Activated naive CD8-positive, alpha-beta T cell treated with anti-CD3 and anti-CD28 coated beads for 36 hours (primary cell): ENCODE measurements around the gene MTA2. TPM values are rescaled to one million over a fixed set of nuclear protein-coding genes. Genes with fewer than 3 reads are reported as not detected.
A peak's percentile ranks its signal among the peaks of the same experiment; 100 is the strongest.
"Not testable (repeated sequence)": the region's sequence is repeated elsewhere in the genome, so short reads cannot be mapped to it uniquely, and the experiment has no call there.

Source experiments
- DNase-seq: peaks from one replicate; pipeline ENCODE4 v3.0.0; 2021
- H3K27ac Mint-ChIP-seq: one replicate; pipeline ENCODE4 v1.8.0; 2022; ENCODE audit warnings: mild to moderate bottlenecking, moderate library complexity, mixed read lengths
- H3K27me3 Mint-ChIP-seq: one replicate; pipeline ENCODE4 v1.8.0; 2022; ENCODE audit warnings: mild to moderate bottlenecking, mixed read lengths
- H3K36me3 Mint-ChIP-seq: one replicate; pipeline ENCODE4 v1.8.0; 2021; ENCODE audit warnings: mild to moderate bottlenecking, mixed read lengths
- H3K4me1 Mint-ChIP-seq: one replicate; pipeline ENCODE4 v1.8.0; 2021; ENCODE audit warnings: mixed read lengths
- H3K4me3 Mint-ChIP-seq: one replicate; pipeline ENCODE4 v1.8.0; 2022; ENCODE audit warnings: mild to moderate bottlenecking, moderate library complexity, mixed read lengths
- H3K9me3 Mint-ChIP-seq: one replicate; pipeline ENCODE4 v1.8.0; 2022; ENCODE audit warnings: mixed read lengths
- total RNA-seq, 2 experiments: library from RNA; stranded (reverse); gene quantifications; one replicate each; pipeline ENCODE4 v1.2.3, GENCODE V29; 2021

Gene MTA2
- total RNA-seq, 2 experiments from 2014 or later = 196 to 200 TPM

- H3K36me3 Mint-ChIP-seq = peaks cover 61% of the 10 kb centered on the region
- DNase-seq = no peak
- H3K27ac Mint-ChIP-seq = peak overlapping the region; percentile 99
- no peaks in the 10 kb centered on the region for H3K27me3 Mint-ChIP-seq
- no peaks in the 10 kb centered on the region for H3K9me3 Mint-ChIP-seq
- peaks cover 44% of the 10 kb centered on the region for H3K4me1 Mint-ChIP-seq
- peak overlapping the region; percentile 89 for H3K4me3 Mint-ChIP-seq
Observed at GRCh38 chr11:62572431-62572830, 29.2 kb downstream of the MTA2 start.

DNA sequence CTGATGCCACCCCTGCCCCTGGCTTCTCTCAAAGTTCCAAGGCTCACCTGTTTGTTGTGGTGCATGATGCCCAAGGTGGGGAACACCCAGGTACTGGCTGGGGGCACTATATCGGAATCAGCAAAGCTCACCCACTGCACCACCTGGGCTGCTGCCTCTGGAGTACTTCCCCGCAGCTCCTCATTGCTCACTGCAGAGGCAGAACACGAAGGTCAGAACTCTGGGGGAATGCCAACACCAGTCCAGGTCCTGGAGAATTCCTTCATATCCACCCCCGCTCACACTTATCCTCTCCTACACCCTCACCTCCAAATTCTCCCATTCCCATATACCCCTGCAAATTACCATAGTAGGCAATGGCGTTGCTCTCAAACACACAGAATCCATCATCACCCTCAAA is 30.2 kb downstream of the MTA2 start:
- not testable (repeated sequence) for DNase-seq, H3K27me3 Mint-ChIP-seq, H3K9me3 Mint-ChIP-seq
- H3K36me3 Mint-ChIP-seq = peaks cover 69% of the 10 kb centered on the region
- H3K27ac Mint-ChIP-seq = peak overlapping the region; percentile 99
- peaks cover 51% of the 10 kb centered on the region for H3K4me1 Mint-ChIP-seq
- H3K4me3 Mint-ChIP-seq = peak overlapping the region; percentile 89

DNA sequence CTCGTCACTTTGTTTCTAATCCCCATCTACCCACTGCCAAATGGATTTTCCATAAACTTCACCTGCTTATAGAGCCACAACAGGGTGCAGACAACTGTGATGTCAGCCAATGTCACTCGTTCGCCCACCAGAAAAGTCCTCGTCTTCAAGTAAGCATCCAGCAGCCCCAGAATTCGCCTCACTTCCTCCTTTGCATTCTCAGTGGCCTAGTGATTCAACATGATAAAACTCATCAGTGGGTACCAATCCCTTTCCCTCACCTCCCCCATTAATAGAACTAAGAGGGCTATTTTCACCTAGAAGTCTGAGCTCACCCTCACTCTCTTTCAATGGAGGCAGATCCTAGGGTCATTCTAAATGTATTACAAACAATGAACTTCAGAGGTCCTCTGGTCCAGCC is 30.8 kb downstream of the MTA2 start:
- H3K27ac Mint-ChIP-seq = peak overlapping the region; percentile 99
- peaks cover 55% of the 10 kb centered on the region for H3K4me1 Mint-ChIP-seq
- H3K4me3 Mint-ChIP-seq = peak overlapping the region; percentile 89
- peaks cover 73% of the 10 kb centered on the region for H3K36me3 Mint-ChIP-seq
- not testable (repeated sequence) for DNase-seq, H3K27me3 Mint-ChIP-seq, H3K9me3 Mint-ChIP-seq

- Mint-ChIP-seq H3K4me1 (peaks cover 53% of the 10 kb centered on the region), H3K27me3 (no peaks in the 10 kb centered on the region), H3K4me3 (no peak overlapping the region), H3K9me3 (no peaks in the 10 kb centered on the region), H3K36me3 (peaks cover 75% of the 10 kb centered on the region), H3K27ac (peak overlapping the region; percentile 43)
- no peak for DNase-seq
Observed at GRCh38 chr11:62569611-62570010, 32.1 kb downstream of the MTA2 start.

- Mint-ChIP-seq H3K27ac (peak overlapping the region; percentile 83), H3K4me1 (peaks cover 48% of the 10 kb centered on the region), H3K9me3 (no peaks in the 10 kb centered on the region), H3K4me3 (peak overlapping the region; percentile 18), H3K36me3 (peaks cover 54% of the 10 kb centered on the region), H3K27me3 (no peaks in the 10 kb centered on the region)
- DNase-seq = no peak
Observed at GRCh38 chr11:62567018-62567633, 34.5 kb downstream of the MTA2 start.

DNA sequence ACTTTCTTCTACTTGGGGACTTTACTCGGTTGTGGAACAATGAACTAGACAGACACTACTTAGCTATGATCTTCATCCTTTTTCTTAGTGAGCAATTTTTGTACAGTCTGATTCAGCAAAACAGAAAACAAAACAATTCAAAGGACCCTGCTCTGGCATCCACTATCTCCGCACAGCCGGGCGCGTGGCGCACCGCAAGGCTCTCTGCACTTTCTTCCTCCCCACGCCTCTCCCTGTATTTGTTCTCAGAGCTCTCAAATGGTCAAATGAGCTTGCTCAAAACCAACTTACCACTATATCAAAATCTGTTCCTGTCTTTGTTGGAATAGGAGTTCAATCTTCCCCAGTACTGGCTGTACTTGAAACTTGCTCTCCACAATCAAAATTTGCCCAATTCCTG is 35.4 kb downstream of the MTA2 start:
- Mint-ChIP-seq H3K9me3 (no peaks in the 10 kb centered on the region), H3K27ac (peak overlapping the region; percentile 10), H3K36me3 (peaks cover 51% of the 10 kb centered on the region), H3K4me3 (no peak overlapping the region), H3K27me3 (no peaks in the 10 kb centered on the region), H3K4me1 (peaks cover 45% of the 10 kb centered on the region)
- DNase-seq = no peak

DNA sequence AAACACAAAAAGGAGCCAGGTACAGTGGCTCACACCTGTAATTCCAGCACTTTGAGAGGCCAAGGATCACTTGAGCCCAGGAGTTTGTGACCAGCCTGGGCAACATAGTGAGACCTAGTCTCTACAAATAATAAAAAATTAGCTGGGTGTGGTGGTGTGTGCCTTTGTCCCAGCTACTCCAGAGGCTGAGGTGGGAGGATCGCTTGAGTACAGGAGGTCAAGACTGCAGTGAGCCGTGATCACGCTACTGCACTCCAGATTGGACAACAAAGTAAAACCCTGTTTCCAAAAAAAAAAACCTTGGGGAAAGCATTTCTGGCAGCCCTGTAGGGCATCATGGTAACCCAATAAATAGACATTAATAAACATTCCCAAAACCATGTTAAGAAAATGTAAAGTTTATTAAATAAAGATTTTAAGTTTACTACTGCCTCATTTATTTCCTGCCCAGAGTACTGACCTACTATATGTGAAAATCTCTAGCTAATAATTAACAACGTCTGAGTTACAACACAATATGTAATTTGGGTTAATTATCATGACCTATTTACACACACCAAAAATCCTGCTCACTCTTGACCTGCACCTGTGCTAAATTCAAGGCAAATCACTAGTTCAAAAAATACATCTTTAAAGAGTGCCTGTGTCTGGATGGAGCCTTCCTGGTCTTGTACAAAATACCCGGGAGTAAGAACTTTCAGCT is 36.4 kb downstream of the MTA2 start:
- Mint-ChIP-seq H3K36me3 (peaks cover 45% of the 10 kb centered on the region), H3K27me3 (no peaks in the 10 kb centered on the region), H3K4me1 (peaks cover 46% of the 10 kb centered on the region), H3K9me3 (no peaks in the 10 kb centered on the region), H3K27ac (peak overlapping the region; percentile 64), H3K4me3 (no peak overlapping the region)
- no peak for DNase-seq

DNA sequence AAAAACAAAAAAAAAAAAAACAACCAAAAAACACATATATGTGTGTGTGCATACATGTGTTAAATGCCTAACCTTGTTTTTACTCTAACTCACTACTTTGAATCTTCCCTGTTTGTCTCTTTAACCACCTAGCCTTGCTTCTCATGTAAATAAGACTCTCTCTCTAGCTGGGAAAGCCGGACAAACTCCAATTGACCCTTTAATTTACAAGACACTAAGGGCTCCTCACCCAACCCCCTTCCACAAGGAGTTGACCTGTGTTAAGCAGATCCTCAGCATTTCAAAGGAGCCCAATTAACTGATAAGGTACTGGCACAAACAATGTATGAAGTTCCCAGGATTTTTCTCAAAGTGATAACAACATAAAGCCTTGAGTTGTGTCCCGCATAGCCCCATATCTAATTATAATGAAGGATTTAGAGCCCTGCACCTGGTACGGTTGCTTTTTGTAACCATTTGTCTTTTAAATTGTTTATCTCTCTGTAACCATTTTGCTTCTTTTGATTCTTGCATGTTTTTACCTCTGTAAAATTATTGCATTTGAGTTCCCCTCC is 39.9 kb downstream of the MTA2 start:
- not testable (repeated sequence) for DNase-seq, H3K4me3 Mint-ChIP-seq, H3K27me3 Mint-ChIP-seq, H3K9me3 Mint-ChIP-seq
- Mint-ChIP-seq H3K36me3 (peaks cover 48% of the 10 kb centered on the region), H3K27ac (peak overlapping the region; percentile 50), H3K4me1 (peaks cover 53% of the 10 kb centered on the region)

- peak; percentile 77 for DNase-seq
- Mint-ChIP-seq H3K4me3 (no peak overlapping the region), H3K9me3 (no peaks in the 10 kb centered on the region), H3K4me1 (peaks cover 56% of the 10 kb centered on the region), H3K27me3 (no peaks in the 10 kb centered on the region), H3K36me3 (peaks cover 43% of the 10 kb centered on the region), H3K27ac (peak overlapping the region; percentile 66)
Observed at GRCh38 chr11:62560566-62561103, 41.0 kb downstream of the MTA2 start.

DNA sequence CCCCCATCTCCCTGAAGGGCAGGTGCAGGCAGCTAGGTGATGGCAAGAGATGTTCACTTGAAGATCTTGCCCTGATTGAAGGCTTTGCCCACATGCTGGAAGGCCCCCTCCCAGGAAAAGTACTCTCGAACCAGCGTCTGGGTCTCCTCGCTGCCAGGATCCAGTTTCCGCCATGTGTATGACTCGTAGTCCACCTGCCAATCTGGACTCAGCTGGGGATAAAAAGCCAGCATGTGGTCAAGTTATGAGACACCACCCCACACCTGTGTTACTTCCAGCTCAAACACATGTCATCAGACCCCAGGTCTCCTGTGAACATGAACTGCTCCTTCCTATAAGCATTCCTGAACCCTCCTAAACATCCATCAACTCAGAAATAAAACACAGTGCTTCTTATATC is 42.0 kb downstream of the MTA2 start:
- H3K4me3 Mint-ChIP-seq = peak overlapping the region; percentile 34
- not testable (repeated sequence) for DNase-seq

DNA sequence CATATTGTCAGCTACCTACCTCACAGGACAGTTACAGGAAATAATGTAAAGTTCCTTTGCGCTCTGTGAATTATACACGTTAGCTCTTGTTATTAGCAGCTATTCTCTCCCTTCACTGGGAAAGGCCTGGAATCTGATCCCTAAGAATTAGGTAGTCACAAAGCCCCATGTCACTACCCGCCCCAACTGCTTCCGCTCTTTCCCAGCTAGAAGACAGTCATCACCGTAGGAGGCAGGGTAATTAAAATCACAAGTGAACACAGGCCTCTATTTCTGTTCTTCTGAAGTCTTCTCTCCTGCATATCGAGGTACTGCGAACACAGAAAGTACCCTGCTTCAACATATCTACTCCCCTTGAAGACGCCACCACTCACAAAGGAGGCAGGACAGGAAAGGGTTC is 42.5 kb downstream of the MTA2 start:
- Mint-ChIP-seq H3K27ac (peak overlapping the region; percentile 89), H3K4me1 (peaks cover 68% of the 10 kb centered on the region), H3K9me3 (peaks cover 2% of the 10 kb centered on the region), H3K27me3 (no peaks in the 10 kb centered on the region), H3K36me3 (peaks cover 51% of the 10 kb centered on the region), H3K4me3 (no peak overlapping the region)
- no peak for DNase-seq

More for the DNA sequence above, 42.0 kb downstream of the MTA2 start:
- H3K27me3 Mint-ChIP-seq, H3K9me3 Mint-ChIP-seq: not testable (repeated sequence)
- Mint-ChIP-seq H3K27ac (peak overlapping the region; percentile 89), H3K36me3 (peaks cover 47% of the 10 kb centered on the region), H3K4me1 (peaks cover 63% of the 10 kb centered on the region)

- Mint-ChIP-seq H3K4me1 (peaks cover 73% of the 10 kb centered on the region), H3K9me3 (peaks cover 2% of the 10 kb centered on the region), H3K27me3 (no peaks in the 10 kb centered on the region), H3K4me3 (no peak overlapping the region), H3K36me3 (peaks cover 56% of the 10 kb centered on the region), H3K27ac (no peak overlapping the region)
- DNase-seq = no peak
Observed at GRCh38 chr11:62558669-62559068, 43.0 kb downstream of the MTA2 start.

GRCh38 chr11:62556875-62557631 is 44.6 kb downstream of the MTA2 start:
- H3K4me3 Mint-ChIP-seq = peak overlapping the region; percentile 59
- peaks cover 2% of the 10 kb centered on the region for H3K9me3 Mint-ChIP-seq
- DNase-seq = peak; percentile 77
- H3K4me1 Mint-ChIP-seq = peaks cover 87% of the 10 kb centered on the region
- peaks cover 60% of the 10 kb centered on the region for H3K36me3 Mint-ChIP-seq
- no peaks in the 10 kb centered on the region for H3K27me3 Mint-ChIP-seq
- H3K27ac Mint-ChIP-seq = peak overlapping the region; percentile 95

GRCh38 chr11:62556108-62556874 is 45.4 kb downstream of the MTA2 start:
- Mint-ChIP-seq H3K4me1 (peaks cover 89% of the 10 kb centered on the region), H3K27me3 (peaks cover 3% of the 10 kb centered on the region), H3K36me3 (peaks cover 57% of the 10 kb centered on the region), H3K4me3 (peak overlapping the region; percentile 59), H3K9me3 (peaks cover 2% of the 10 kb centered on the region), H3K27ac (peak overlapping the region; percentile 95)
- DNase-seq = peak; percentile 90
